Activated CD4-positive, alpha-beta memory T cell treated with anti-CD3 and anti-CD28 coated beads for 36 hours (primary cell): ENCODE results near the gene COL5A3. TPM values are rescaled to one million over a fixed set of nuclear protein-coding genes. Genes with fewer than 3 reads are reported as not detected.

Experiments used
- CTCF ChIA-PET: fragments of 350-600 bp; sonication (Branson Sonifier 250); formaldehyde crosslinking; loops from one replicate; lab custom pipeline; 2021; ENCODE audit warnings: antibody characterized with exemption, inconsistent platforms; lab: Charles Lee
- POLR2A ChIA-PET: fragments of 350-600 bp; sonication (Branson Sonifier 250); formaldehyde crosslinking; loops from one replicate; lab custom pipeline; 2021; ENCODE audit warnings: antibody characterized with exemption; lab: Charles Lee
- DNase-seq: peaks from one replicate; pipeline ENCODE4 v3.0.0-alpha.2; 2020
- H3K27ac Mint-ChIP-seq: one replicate; pipeline ENCODE4 v1.8.0; 2021; ENCODE audit warnings: mixed read lengths
- H3K27me3 Mint-ChIP-seq: one replicate; pipeline ENCODE4 v1.8.0; 2021; ENCODE audit warnings: mixed read lengths
- H3K36me3 Mint-ChIP-seq: one replicate; pipeline ENCODE4 v1.8.0; 2021; ENCODE audit warnings: mixed read lengths
- H3K4me1 Mint-ChIP-seq: one replicate; pipeline ENCODE4 v1.8.0; 2021; ENCODE audit warnings: low read depth, mixed read lengths
- H3K4me3 Mint-ChIP-seq: one replicate; pipeline ENCODE4 v1.8.0; 2021; ENCODE audit warnings: mild to moderate bottlenecking, mixed read lengths
- H3K9me3 Mint-ChIP-seq: one replicate; pipeline ENCODE4 v1.8.0; 2021; ENCODE audit warnings: mixed read lengths
- intact Hi-C: fragments of 100-400 bp; cut with micrococcal nuclease; formaldehyde crosslinking; loops from one replicate; pipeline ENCODE4 v1.15.1; 2023
- total RNA-seq, 2 experiments: library from RNA; stranded (reverse); gene quantifications; one replicate each; pipeline ENCODE4 v1.2.3, GENCODE V29; 2021

The COL5A3 gene
- 1 to 10 TPM; 2.8 to 2.9 TPM for total RNA-seq

- intact Hi-C loops = no loop called here
- ChIA-PET POLR2A (no interaction called here), CTCF (interaction anchor here (0.6 to 2.2 kb wide), 3 partner anchors 9 to 188 kb away, joined by 3 to 8 read pairs (median 4); no protein-coding TSS in a partner anchor)
- Mint-ChIP-seq H3K27me3 (peaks cover 52% of the 10 kb centered on the region), H3K36me3 (no peaks in the 10 kb centered on the region), H3K27ac (no peak within 1 kb of the TSS), H3K4me3 (no peak within 1 kb of the TSS), H3K9me3 (no peaks in the 10 kb centered on the region), H3K4me1 (peaks cover 24% of the 10 kb centered on the region)
- no peak for DNase-seq
These were observed at the start of gene COL5A3 for GRCh38 chr19:10010247-10010691. COL5A3 (minus strand) TSS chr19:10010504; CDS start chr19:10010385, 119 bp downstream.

- DNase-seq = no peak
- Mint-ChIP-seq H3K27me3 (peaks cover 2% of the 10 kb centered on the region), H3K9me3 (no peaks in the 10 kb centered on the region), H3K4me1 (no peaks in the 10 kb centered on the region), H3K27ac (no peak overlapping the region), H3K36me3 (no peaks in the 10 kb centered on the region), H3K4me3 (no peak overlapping the region)
- POLR2A ChIA-PET = no interaction called here
- CTCF ChIA-PET = no interaction called here
- intact Hi-C loops = no loop called here
These were observed 42.5 kb upstream of the COL5A3 start for GRCh38 chr19:10052602-10053360.

- DNase-seq = no peak
- Mint-ChIP-seq H3K4me1 (no peaks in the 10 kb centered on the region), H3K9me3 (no peaks in the 10 kb centered on the region), H3K27me3 (peaks cover 8% of the 10 kb centered on the region), H3K27ac (no peak overlapping the region), H3K36me3 (no peaks in the 10 kb centered on the region), H3K4me3 (no peak overlapping the region)
- intact Hi-C loops = no loop called here
- CTCF ChIA-PET = no interaction called here
- POLR2A ChIA-PET = no interaction called here
These were observed 39.3 kb upstream of the COL5A3 start for GRCh38 chr19:10049626-10050025.

GRCh38 chr19:10045371-10045770 is 35.1 kb upstream of the COL5A3 start:
- intact Hi-C loops = no loop called here
- Mint-ChIP-seq H3K9me3 (no peaks in the 10 kb centered on the region), H3K27ac (no peak overlapping the region), H3K4me3 (no peak overlapping the region), H3K27me3 (peaks cover 25% of the 10 kb centered on the region), H3K36me3 (no peaks in the 10 kb centered on the region), H3K4me1 (no peaks in the 10 kb centered on the region)
- ChIA-PET POLR2A (no interaction called here), CTCF (interaction anchor here (0.5 to 1.3 kb wide), 3 partner anchors 17 to 205 kb away, joined by 3 to 4 read pairs (median 4); no protein-coding TSS in a partner anchor)
- no peak for DNase-seq

GRCh38 chr19:10044390-10044789 is 34.1 kb upstream of the COL5A3 start:
- Mint-ChIP-seq H3K27me3 (peaks cover 25% of the 10 kb centered on the region), H3K4me1 (no peaks in the 10 kb centered on the region), H3K36me3 (no peaks in the 10 kb centered on the region), H3K27ac (no peak overlapping the region), H3K4me3 (no peak overlapping the region), H3K9me3 (no peaks in the 10 kb centered on the region)
- ChIA-PET CTCF (no interaction called here), POLR2A (no interaction called here)
- intact Hi-C loops = no loop called here
- DNase-seq = no peak

GRCh38 chr19:10043286-10043927 is 33.1 kb upstream of the COL5A3 start:
- no peaks in the 10 kb centered on the region for H3K4me1 Mint-ChIP-seq
- no peak overlapping the region for H3K4me3 Mint-ChIP-seq
- no peak overlapping the region for H3K27ac Mint-ChIP-seq
- no peaks in the 10 kb centered on the region for H3K36me3 Mint-ChIP-seq
- intact Hi-C loops = no loop called here
- ChIA-PET POLR2A (no interaction called here), CTCF (interaction anchor here (0.6 to 2.6 kb wide), 2 partner anchors 16 to 26 kb away, joined by 3 to 9 read pairs; no protein-coding TSS in a partner anchor)
- H3K27me3 Mint-ChIP-seq = peaks cover 28% of the 10 kb centered on the region
- no peak for DNase-seq
- H3K9me3 Mint-ChIP-seq = no peaks in the 10 kb centered on the region

GRCh38 chr19:10037809-10038208 is 27.5 kb upstream of the COL5A3 start:
- CTCF ChIA-PET = interaction anchor here (0.9 kb wide), 1 partner anchor 105 kb away, joined by 3 read pairs; no protein-coding TSS in a partner anchor
- Mint-ChIP-seq H3K27me3 (peaks cover 18% of the 10 kb centered on the region), H3K9me3 (no peaks in the 10 kb centered on the region), H3K27ac (no peak overlapping the region), H3K36me3 (no peaks in the 10 kb centered on the region), H3K4me3 (no peak overlapping the region), H3K4me1 (no peaks in the 10 kb centered on the region)
- intact Hi-C loops = no loop called here
- POLR2A ChIA-PET = no interaction called here
- no peak for DNase-seq

GRCh38 chr19:10037367-10037766 is 27.1 kb upstream of the COL5A3 start:
- Mint-ChIP-seq H3K27ac (no peak overlapping the region), H3K4me1 (no peaks in the 10 kb centered on the region), H3K27me3 (peaks cover 21% of the 10 kb centered on the region), H3K4me3 (no peak overlapping the region), H3K9me3 (no peaks in the 10 kb centered on the region), H3K36me3 (no peaks in the 10 kb centered on the region)
- intact Hi-C loops = no loop called here
- POLR2A ChIA-PET = no interaction called here
- CTCF ChIA-PET = interaction anchor here (1.5 kb wide), 1 partner anchor 10 kb away, joined by 6 read pairs; no protein-coding TSS in a partner anchor
- no peak for DNase-seq

GRCh38 chr19:10036601-10037071 is 26.3 kb upstream of the COL5A3 start:
- H3K4me3 Mint-ChIP-seq = no peak overlapping the region
- intact Hi-C loops = no loop called here
- H3K27ac Mint-ChIP-seq = no peak overlapping the region
- no peaks in the 10 kb centered on the region for H3K4me1 Mint-ChIP-seq
- no peaks in the 10 kb centered on the region for H3K9me3 Mint-ChIP-seq
- ChIA-PET POLR2A (no interaction called here), CTCF (interaction anchor here (1.5 kb wide), 1 partner anchor 9 kb away, joined by 6 read pairs; no protein-coding TSS in a partner anchor)
- H3K36me3 Mint-ChIP-seq = no peaks in the 10 kb centered on the region
- H3K27me3 Mint-ChIP-seq = peaks cover 25% of the 10 kb centered on the region
- no peak for DNase-seq

- DNase-seq = no peak
- no peaks in the 10 kb centered on the region for H3K36me3 Mint-ChIP-seq
- H3K27ac Mint-ChIP-seq = no peak overlapping the region
- no peaks in the 10 kb centered on the region for H3K9me3 Mint-ChIP-seq
- intact Hi-C loops = no loop called here
- H3K4me3 Mint-ChIP-seq = no peak overlapping the region
- peaks cover 16% of the 10 kb centered on the region for H3K27me3 Mint-ChIP-seq
- POLR2A ChIA-PET = no interaction called here
- H3K4me1 Mint-ChIP-seq = no peaks in the 10 kb centered on the region
- CTCF ChIA-PET = interaction anchor here (1.5 kb wide), 1 partner anchor 33 kb away, joined by 5 read pairs; no protein-coding TSS in a partner anchor
These were observed 23.3 kb upstream of the COL5A3 start for GRCh38 chr19:10033614-10034013.

GRCh38 chr19:10027158-10027997 is 17.1 kb upstream of the COL5A3 start:
- Mint-ChIP-seq H3K27me3 (peaks cover 11% of the 10 kb centered on the region), H3K27ac (no peak overlapping the region), H3K36me3 (no peaks in the 10 kb centered on the region), H3K4me1 (peaks cover 2% of the 10 kb centered on the region), H3K4me3 (no peak overlapping the region), H3K9me3 (no peaks in the 10 kb centered on the region)
- intact Hi-C loops = loop anchor here (1.0 to 2.0 kb wide), 2 partner anchors 27 to 93 kb away; no protein-coding TSS in a partner anchor
- peak; percentile 89 for DNase-seq
- POLR2A ChIA-PET = interaction anchor here (0.9 to 1.2 kb wide), 2 partner anchors 93 to 95 kb away, joined by 3 read pairs; no protein-coding TSS in a partner anchor
- CTCF ChIA-PET = interaction anchor here (0.6 to 7.1 kb wide), 40 partner anchors 8 to 1326 kb away, joined by 3 to 133 read pairs (median 4); partner anchors contain the start of genes COL5A3, OLFM2 and RAVER1
